ENCODE results near the gene LOXL1. TPM values are rescaled to one million over a fixed set of nuclear protein-coding genes. Genes with fewer than 3 reads are reported as not detected.
A peak's percentile ranks its signal among the peaks of the same experiment; 100 is the strongest.

Gene LOXL1, protein sequence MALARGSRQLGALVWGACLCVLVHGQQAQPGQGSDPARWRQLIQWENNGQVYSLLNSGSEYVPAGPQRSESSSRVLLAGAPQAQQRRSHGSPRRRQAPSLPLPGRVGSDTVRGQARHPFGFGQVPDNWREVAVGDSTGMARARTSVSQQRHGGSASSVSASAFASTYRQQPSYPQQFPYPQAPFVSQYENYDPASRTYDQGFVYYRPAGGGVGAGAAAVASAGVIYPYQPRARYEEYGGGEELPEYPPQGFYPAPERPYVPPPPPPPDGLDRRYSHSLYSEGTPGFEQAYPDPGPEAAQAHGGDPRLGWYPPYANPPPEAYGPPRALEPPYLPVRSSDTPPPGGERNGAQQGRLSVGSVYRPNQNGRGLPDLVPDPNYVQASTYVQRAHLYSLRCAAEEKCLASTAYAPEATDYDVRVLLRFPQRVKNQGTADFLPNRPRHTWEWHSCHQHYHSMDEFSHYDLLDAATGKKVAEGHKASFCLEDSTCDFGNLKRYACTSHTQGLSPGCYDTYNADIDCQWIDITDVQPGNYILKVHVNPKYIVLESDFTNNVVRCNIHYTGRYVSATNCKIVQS
- 0.73 TPM for total RNA-seq

DNA sequence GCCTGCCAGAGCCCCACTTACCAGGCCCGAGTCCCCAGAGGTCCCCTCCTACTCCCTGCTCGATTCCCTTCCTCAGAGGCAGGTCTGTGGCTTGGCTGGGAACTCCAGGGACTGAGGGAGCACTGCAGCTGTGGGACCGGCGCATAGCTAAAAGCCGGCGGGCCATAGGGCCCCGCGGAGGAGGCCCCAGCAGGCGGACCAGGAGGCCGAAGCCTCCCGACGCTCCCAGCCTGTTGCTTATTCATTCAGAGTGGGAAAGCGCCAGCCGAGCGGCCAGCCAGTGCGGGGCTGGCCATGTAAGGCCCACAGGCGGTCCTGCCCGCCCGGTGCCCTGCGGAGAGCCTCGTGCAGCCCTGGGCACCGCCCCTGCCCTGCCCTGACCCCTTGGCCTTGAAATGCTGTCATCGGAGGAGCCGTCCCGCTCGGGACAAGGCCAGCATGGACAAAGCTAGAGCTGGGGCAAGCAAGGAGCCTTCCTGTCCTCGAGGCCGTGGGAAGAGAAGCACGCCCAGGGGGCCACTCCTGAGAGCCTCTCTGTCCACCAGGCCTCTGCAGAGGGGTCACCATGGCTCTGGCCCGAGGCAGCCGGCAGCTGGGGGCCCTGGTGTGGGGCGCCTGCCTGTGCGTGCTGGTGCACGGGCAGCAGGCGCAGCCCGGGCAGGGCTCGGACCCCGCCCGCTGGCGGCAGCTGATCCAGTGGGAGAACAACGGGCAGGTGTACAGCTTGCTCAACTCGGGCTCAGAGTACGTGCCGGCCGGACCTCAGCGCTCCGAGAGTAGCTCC, at the start of gene LOXL1:
TSS of gene LOXL1 (plus strand) at position 244 of the 784 bp plus-strand sequence. CDS start at position 566, 322 bp downstream.
- H3K4me3 ChIP-seq (ENCODE audit: low read length) = peak within 1 kb of the TSS; percentile 35
- peaks cover 13% of the 10 kb centered on the region for H3K27me3 ChIP-seq (ENCODE audit: insufficient read depth, low read length)
- H3K4me1 ChIP-seq (ENCODE audit: insufficient read depth, low read length) = peaks cover 54% of the 10 kb centered on the region

DNA sequence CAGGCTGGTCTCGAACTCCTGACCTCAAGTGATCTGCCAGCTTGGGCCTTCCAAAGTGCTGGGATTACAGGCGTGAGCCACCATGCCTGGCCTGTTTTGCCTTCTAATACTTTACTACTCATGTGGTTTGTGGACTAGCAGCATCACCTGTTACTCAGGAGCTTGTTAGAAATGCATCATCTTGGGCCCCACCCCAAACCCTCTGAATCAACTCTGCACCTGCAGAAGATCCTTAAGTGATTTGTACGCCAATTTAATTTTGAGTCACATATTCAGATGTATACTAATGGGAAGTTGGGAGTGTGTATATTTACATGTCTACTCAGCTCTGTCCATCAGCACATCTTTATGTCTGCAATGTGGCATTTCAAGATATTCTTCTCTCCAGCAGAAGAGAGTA, 46.8 kb upstream of the LOXL1 start:
- Histone ChIP-seq H3K9me3 (ENCODE audit: low read depth, low read length) (no peaks in the 10 kb centered on the region), H3K27me3 (ENCODE audit: insufficient read depth, low read length) (no peaks in the 10 kb centered on the region), H3K4me1 (ENCODE audit: insufficient read depth, low read length) (no peaks in the 10 kb centered on the region), H3K4me3 (ENCODE audit: low read length) (no peak overlapping the region)

More for the DNA sequence above, at the start of gene LOXL1:
- no peaks in the 10 kb centered on the region for H3K9me3 ChIP-seq (ENCODE audit: low read depth, low read length)

DNA sequence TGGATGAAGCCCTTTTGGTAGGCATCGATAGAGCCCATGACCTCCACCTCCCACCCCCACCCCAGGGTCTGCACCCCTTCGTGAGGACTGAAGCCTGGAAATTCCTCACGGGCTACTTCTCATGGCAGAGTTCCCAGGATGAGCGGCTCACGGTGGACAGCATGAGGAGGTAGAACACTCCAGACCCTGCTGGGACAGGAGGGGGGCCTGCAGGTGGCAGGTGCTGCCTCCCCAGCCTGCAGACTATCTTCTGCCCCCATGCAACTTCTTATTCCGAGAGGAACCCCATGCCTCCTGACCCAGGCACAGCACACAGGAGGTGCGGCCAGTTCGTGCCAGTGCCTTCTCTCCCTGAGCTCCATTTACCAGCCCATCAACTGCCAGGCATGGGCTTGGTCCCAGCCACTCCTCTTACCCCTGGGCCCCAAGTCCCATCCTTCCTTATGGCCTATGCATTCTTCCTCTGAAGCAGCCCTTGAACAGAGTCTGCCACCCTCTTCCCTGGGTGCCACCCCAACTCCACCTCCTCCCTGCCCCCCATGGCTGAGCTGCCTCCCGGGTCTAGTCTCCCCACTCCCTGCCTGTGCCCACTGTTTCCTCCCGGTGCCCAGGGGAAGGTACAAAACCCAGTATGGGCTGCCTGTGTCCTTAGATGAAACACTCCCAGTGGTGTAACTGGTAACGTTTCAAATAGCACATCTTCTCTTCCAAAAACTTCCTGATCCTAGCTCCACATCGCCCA, 44.5 kb upstream of the LOXL1 start:
- Histone ChIP-seq H3K4me3 (ENCODE audit: low read length) (no peak overlapping the region), H3K27me3 (ENCODE audit: insufficient read depth, low read length) (no peaks in the 10 kb centered on the region), H3K9me3 (ENCODE audit: low read depth, low read length) (no peaks in the 10 kb centered on the region), H3K4me1 (ENCODE audit: insufficient read depth, low read length) (no peaks in the 10 kb centered on the region)

DNA sequence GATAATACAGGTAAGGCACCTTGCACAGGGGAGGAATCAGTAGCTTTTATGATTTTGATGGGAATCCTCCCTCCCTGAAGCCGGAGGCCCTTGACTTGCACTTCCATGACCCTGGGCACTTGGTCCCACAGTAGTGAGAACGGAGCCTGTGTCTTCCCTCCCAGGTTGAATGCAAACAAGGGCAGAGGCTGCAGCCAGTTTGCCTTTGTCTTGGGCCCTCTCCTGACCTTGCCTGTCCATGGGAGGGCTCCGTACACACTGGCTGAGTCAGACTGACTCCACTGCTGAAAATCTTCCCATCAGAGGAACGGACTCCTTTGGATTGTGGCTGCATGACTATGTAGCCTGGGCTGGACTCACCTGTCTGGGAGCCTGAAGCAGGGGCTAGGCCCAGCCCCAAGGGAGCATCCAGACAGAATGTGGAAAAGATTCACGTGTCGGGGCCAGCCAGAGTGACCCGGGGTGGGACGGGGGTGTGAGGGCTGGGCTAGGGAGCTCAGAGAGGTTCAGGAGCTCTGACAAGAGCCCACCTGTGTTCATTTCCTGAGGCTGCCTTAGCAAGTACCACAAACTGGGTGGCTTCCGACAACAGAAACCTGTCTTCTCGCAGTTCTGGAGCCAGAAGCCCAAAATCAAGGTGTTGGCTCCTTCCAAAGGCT, 43.4 kb upstream of the LOXL1 start:
- H3K27me3 ChIP-seq (ENCODE audit: insufficient read depth, low read length) = no peaks in the 10 kb centered on the region
- H3K9me3 ChIP-seq (ENCODE audit: low read depth, low read length) = no peaks in the 10 kb centered on the region
- H3K4me1 ChIP-seq (ENCODE audit: insufficient read depth, low read length) = no peaks in the 10 kb centered on the region
- no peak overlapping the region for H3K4me3 ChIP-seq (ENCODE audit: low read length)

DNA sequence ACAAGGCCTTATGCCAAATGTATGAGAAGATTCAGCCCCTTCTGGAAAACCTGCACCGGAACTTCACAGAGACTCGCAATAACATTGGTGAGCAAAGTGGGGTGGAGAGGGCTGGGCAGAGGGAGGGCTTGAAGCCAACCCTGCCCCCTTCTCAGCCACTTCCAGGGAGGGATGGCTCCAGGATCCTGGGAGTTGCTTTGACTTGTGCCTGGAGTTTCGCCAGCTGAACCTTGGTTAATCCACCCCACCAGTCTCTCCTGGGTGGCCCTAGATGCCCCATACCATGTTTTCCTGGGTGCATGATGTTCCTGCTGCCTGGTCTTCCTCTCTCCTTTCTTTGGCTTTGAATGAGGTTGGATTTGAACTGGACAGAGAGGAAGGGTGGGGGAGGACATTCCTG, 42.1 kb upstream of the LOXL1 start:
- Histone ChIP-seq H3K9me3 (ENCODE audit: low read depth, low read length) (no peaks in the 10 kb centered on the region), H3K4me1 (ENCODE audit: insufficient read depth, low read length) (no peaks in the 10 kb centered on the region), H3K27me3 (ENCODE audit: insufficient read depth, low read length) (no peaks in the 10 kb centered on the region), H3K4me3 (ENCODE audit: low read length) (no peak overlapping the region)

DNA sequence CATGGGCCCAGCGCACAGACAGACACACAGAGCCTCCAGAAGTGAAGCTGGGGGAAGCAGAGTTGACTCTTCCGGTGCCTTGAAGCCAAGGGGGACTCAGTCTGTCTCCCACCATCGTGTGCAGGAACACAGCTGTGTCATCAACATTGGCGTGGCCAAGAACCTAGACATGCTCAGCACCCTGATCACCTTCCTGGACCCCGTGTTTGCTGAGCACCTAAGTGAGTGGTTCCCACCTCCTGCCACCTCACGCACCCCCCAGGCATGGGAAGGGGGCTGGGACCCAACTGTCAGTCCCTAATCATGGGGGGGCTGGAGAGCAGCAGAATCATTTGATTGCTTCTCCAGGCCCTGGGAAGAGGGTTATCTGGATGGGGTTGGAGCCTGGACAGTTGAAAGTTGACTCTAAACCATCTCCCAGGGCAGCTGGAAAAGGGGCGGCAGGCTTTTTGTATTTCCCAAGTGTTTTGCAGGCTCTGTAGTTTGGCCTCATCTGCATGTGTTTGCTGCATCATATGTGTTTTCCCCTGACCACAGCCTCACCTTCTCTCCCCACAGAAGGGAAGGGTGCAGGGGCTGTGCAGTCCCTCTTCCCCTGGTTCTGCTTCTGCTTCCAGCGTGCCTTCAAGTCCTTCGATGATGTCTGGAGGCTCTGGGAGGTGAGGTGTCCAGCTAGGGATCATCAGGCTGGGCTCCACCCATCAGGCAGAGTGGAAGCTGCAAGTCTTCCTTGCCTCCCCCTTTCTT, 40.1 kb upstream of the LOXL1 start:
- no peaks in the 10 kb centered on the region for H3K4me1 ChIP-seq (ENCODE audit: insufficient read depth, low read length)
- no peak overlapping the region for H3K4me3 ChIP-seq (ENCODE audit: low read length)
- H3K27me3 ChIP-seq (ENCODE audit: insufficient read depth, low read length) = no peaks in the 10 kb centered on the region
- H3K9me3 ChIP-seq (ENCODE audit: low read depth, low read length) = no peaks in the 10 kb centered on the region

DNA sequence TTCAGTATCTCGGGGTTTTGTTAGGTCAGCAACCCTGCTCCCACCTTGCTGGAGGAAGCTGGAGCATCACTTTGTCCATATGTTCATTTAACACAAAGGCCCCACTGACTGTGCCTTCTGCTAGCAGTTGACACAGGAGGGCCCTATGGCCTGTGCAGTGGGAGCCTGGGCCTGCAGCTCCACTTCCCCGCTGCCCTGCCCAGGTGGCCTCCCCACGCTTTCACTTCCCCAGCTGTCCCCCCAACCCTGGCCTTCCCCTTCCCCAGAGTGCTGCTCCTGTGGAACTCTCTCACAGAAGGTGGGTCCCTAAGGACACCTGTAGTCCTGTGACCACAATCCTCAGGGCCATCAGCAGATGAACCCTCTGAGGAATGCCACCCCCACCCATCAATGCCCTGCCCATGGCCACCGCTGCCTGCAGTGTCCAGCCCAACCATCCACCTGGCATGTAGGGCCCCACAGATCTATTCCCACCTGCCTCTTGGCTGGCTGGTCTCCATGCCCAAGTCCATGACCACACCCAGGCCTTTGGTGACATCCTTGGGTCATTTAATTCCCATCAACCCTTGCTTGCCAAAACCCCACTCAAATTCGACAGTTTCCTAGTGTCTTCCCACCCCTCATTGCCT, 39.4 kb upstream of the LOXL1 start:
- no peaks in the 10 kb centered on the region for H3K27me3 ChIP-seq (ENCODE audit: insufficient read depth, low read length)
- no peak overlapping the region for H3K4me3 ChIP-seq (ENCODE audit: low read length)
- no peaks in the 10 kb centered on the region for H3K9me3 ChIP-seq (ENCODE audit: low read depth, low read length)
- no peaks in the 10 kb centered on the region for H3K4me1 ChIP-seq (ENCODE audit: insufficient read depth, low read length)

DNA sequence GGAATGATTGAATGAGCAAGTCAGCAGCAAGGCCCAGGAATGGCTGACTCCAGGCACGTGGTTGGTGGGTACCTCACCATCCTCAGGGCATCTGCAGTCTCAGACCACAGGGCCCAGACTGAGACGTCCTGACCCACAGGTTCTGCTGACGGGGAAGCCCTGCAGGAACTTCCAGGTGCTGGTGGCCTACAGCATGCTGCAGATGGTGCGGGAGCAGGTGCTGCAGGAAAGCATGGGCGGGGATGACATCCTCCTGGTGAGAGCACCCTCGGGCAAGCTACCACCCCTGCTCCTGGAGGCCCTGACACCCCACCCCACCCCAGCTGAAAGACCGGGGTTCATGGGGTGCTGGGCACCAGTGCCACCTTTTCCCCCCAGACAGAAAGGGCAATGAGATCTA, 38.8 kb upstream of the LOXL1 start:
- Histone ChIP-seq H3K4me3 (ENCODE audit: low read length) (no peak overlapping the region), H3K4me1 (ENCODE audit: insufficient read depth, low read length) (no peaks in the 10 kb centered on the region), H3K9me3 (ENCODE audit: low read depth, low read length) (no peaks in the 10 kb centered on the region), H3K27me3 (ENCODE audit: insufficient read depth, low read length) (no peaks in the 10 kb centered on the region)

DNA sequence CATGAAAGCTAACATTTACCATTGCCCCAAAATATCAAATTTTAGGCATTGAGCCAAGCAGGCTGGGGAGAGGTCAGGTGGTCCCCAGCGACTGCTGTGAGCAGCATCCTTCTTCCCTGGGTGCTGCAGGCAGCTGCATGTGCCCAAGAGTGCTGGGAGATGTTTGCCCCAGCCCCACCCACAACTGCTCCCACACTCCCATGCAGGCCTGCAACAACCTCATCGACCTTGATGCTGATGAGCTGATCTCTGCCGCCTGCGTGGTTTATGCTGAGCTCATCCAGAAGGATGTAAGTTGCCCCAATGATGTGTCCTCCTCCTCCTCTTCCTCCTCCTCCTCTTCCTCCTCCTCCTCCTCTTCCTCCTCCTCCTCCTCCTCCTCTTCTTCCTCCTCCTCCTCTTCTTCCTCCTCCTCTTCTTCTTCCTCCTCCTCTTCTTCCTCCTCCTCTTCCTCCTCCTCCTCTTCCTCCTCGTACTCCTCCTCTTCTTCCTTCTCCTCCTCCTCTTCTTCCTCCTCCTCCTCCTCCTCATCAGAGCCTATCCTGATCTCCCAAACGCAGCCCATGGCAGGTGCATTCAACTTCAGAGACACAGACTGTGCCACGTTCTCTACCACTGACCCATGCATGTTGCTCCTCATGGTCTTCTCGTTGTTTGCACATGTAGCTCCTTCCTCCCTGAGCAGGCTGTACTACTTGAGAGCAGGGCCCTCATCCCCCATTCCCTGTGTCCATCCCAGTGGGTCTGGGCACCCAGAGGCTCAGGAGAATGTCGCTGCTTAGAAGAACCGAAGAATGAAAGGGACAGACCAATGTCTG, 37.8 kb upstream of the LOXL1 start:
- no peak overlapping the region for H3K4me3 ChIP-seq (ENCODE audit: low read length)
- no peaks in the 10 kb centered on the region for H3K4me1 ChIP-seq (ENCODE audit: insufficient read depth, low read length)
- no peaks in the 10 kb centered on the region for H3K27me3 ChIP-seq (ENCODE audit: insufficient read depth, low read length)
- H3K9me3 ChIP-seq (ENCODE audit: low read depth, low read length) = no peaks in the 10 kb centered on the region

DNA sequence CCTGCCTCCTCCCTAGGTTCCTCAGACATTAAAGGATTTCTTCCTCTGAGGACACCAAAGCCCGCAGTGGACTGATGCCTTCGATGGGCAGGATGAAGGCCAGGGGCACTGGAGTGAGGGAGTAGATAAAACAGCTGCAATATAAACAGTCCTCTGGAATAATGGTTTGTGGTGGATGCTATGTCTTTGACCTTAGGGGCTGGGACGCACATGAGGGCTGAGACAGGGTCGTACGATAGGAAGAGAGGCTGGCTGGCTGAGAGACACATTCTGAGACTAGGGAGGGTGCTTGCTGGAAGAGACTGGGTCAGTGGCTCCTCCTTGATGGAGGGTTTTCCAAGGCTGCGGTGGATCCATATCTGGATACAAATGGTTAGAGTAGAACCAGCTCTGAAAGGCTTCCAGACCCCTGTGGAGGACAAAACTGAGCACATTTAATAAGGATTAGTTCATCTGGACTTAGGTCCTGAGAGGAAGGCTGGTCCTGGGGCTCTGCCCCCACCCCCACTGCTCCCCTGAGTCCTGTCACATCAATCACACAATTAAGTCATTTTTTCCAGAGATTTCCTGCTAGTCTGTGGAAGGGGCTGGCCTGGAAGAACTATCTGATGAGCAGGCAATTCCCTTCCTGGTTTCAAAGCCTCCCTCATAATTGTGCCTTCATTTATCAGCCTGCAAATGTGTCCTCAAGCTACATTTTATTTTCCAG, 37.1 kb upstream of the LOXL1 start:
- Histone ChIP-seq H3K4me3 (ENCODE audit: low read length) (no peak overlapping the region), H3K9me3 (ENCODE audit: low read depth, low read length) (no peaks in the 10 kb centered on the region), H3K4me1 (ENCODE audit: insufficient read depth, low read length) (no peaks in the 10 kb centered on the region), H3K27me3 (ENCODE audit: insufficient read depth, low read length) (no peaks in the 10 kb centered on the region)

DNA sequence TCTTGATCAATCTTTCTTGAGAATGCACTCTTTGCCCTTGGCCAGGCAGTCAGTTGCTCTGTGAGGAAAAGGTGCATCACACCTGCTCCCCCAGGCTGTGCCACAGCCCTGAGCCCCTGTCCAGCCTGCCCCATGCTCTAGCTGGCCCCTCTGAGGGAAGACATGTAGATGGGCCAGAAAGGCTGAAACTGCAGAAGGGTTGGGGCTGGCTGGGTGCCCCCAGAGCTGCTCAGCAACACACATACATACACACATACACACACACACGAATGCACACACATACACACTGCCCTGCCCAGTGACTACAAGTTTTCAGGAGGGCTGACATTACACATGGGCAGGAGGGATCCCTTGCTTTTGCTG, 36.5 kb upstream of the LOXL1 start:
- no peaks in the 10 kb centered on the region for H3K4me1 ChIP-seq (ENCODE audit: insufficient read depth, low read length)
- no peaks in the 10 kb centered on the region for H3K27me3 ChIP-seq (ENCODE audit: insufficient read depth, low read length)
- H3K9me3 ChIP-seq (ENCODE audit: low read depth, low read length) = no peaks in the 10 kb centered on the region
- H3K4me3 ChIP-seq (ENCODE audit: low read length) = no peak overlapping the region

DNA sequence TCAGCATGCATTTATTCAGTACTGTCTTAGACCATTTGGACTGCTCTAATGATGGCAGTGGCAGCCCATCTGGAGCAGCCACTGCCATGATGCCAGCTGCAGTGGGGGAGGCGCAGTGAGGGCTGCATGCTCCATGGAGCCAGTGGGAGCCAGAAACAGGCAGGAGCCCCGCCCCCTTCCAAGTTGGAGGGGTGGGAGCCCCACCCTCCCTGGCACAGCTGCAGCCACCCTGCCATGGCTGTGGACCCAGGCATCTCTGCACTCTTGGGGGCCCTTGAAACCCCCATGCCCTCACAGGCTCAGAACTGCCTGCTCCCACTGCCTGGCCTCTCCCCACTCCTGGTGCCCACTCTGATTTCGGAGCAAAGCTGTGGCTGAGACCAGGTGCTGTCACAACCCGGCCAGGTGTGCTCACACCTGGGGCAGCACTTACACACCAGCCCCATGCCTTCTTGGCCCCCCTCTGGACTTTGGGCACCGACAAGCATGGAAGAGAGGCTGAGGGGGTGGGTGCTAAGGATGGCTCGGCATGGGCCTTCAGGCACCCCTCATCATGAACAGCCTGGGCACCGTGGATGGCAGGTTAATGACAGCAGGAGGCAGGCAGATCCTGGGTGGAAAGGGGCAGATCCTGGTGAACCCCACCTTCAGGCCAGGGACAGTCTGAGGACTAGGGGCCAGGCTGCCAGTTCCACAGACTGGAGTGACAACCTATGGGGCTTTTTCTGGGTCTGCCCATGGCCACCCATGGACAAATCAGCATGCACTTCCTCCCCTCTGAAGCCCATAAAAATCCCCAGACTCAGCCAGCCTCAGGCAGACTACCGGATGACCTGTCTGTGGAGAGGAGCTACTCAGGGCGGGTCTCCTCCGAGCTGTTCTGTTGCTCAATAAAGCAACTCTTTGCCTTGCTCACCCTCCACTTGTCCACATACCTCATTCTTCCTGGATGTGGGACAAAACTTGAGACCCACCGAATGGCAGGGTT, 34.6 kb upstream of the LOXL1 start:
- Histone ChIP-seq H3K4me1 (ENCODE audit: insufficient read depth, low read length) (no peaks in the 10 kb centered on the region), H3K27me3 (ENCODE audit: insufficient read depth, low read length) (no peaks in the 10 kb centered on the region), H3K9me3 (ENCODE audit: low read depth, low read length) (no peaks in the 10 kb centered on the region), H3K4me3 (ENCODE audit: low read length) (no peak overlapping the region)
